ENCODE measurements around the gene ZNF45. TPM values are rescaled to one million over a fixed set of nuclear protein-coding genes. Genes with fewer than 3 reads are reported as not detected.
"Not testable (repeated sequence)": the region's sequence is repeated elsewhere in the genome, so short reads cannot be mapped to it uniquely, and the experiment has no call there.

ZNF45 gene
- total RNA-seq, 1 experiment from 2014 or later, result 20.3 TPM

DNA sequence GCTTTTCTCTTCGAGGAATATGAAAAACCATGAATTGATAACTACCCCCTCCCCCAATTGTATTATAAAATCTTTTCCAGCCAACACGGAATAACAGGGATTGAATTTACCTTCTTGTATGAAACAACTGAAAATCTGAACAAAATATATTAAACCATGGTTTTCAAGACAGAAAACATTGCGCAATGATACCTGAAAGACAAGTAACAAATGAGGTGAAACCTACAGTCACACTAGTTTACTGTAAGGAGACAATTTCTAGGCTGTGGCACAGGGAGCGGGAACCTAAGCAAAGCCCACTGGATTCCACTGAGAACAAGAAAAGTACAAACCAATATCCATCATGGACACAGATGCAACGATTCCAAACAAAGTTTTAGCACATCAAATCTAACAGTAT is 54.6 kb downstream of the ZNF45 start:
- H3K27me3 Mint-ChIP-seq (ENCODE audit: unreplicated experiment), result no peaks in the 10 kb centered on the region
- H3K4me1 Mint-ChIP-seq (ENCODE audit: low read depth, unreplicated experiment), result no peaks in the 10 kb centered on the region
- no peak overlapping the region for H3K27ac Mint-ChIP-seq (ENCODE audit: unreplicated experiment)
- no peak overlapping the region for H3K4me3 Mint-ChIP-seq (ENCODE audit: low read depth, unreplicated experiment)
- H3K9me3 Mint-ChIP-seq (ENCODE audit: low read depth, unreplicated experiment), result peaks cover 21% of the 10 kb centered on the region
- intact Hi-C loops (cut with micrococcal nuclease; ENCODE audit: unreplicated experiment), result no loop called here
- DNase-seq, result no peak
- no peak for TF ChIP-seq CTCF (IDR thresholded peaks at IDR 0.05; ENCODE audit: unreplicated experiment)
- CTCF ChIA-PET, result no interaction called here
- no TSS peak for BruUV-seq (replicated peaks)
- H3K36me3 Mint-ChIP-seq (ENCODE audit: insufficient read depth, unreplicated experiment), result no peaks in the 10 kb centered on the region

DNA sequence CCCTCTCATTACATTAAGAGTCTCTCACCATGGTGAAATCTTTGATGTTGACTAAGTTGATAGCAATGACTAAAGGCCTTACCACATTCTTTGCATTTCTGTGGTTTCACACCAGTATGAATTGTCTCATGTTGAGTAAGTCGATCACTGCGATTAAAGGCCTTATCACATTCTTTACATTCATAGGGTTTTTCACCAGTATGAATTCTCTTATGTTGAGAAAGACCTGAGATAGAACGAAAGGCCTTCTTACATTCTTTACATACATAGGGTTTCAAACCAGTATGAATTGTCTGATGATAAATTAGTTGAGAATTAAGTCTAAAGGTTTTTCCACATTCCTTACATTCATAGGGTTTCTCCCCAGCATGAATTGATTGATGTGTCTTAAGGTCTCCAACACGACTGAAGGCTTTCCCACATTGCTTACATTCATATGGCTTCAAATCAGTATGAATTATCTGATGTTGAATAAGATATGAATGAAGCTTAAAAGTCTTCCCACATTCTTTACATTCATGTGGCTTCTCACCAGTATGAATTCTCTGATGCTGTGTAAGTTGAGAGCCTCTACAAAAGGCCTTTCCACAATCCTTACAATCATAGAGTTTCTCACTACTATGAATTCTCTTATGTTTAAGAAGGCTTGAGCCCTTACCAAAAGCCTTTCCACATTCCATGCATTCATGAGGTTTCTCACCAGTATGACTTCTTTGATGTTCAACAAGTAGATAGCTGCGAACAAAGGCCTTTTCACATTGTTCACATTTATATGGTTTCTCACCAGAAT is 62.3 kb downstream of the ZNF45 start:
- Mint-ChIP-seq H3K9me3 (ENCODE audit: low read depth, unreplicated experiment) (peaks cover 8% of the 10 kb centered on the region), H3K27me3 (ENCODE audit: unreplicated experiment) (no peaks in the 10 kb centered on the region), H3K4me3 (ENCODE audit: low read depth, unreplicated experiment) (no peak overlapping the region), H3K36me3 (ENCODE audit: insufficient read depth, unreplicated experiment) (no peaks in the 10 kb centered on the region), H3K27ac (ENCODE audit: unreplicated experiment) (no peak overlapping the region), H3K4me1 (ENCODE audit: low read depth, unreplicated experiment) (no peaks in the 10 kb centered on the region)
- DNase-seq, result no peak
- no peak for TF ChIP-seq CTCF (IDR thresholded peaks at IDR 0.05; ENCODE audit: unreplicated experiment)
- CTCF ChIA-PET, result interaction anchor here (0.6 kb wide), 1 partner anchor 323 kb away, joined by 3 read pairs; no protein-coding TSS in a partner anchor
- intact Hi-C loops (cut with micrococcal nuclease; ENCODE audit: unreplicated experiment), result no loop called here
- no TSS peak for BruUV-seq (replicated peaks)

- H3K9me3 Mint-ChIP-seq (ENCODE audit: low read depth, unreplicated experiment); CTCF ChIA-PET; H3K27ac Mint-ChIP-seq (ENCODE audit: unreplicated experiment); BruUV-seq (replicated peaks); H3K4me3 Mint-ChIP-seq (ENCODE audit: low read depth, unreplicated experiment); DNase-seq; H3K27me3 Mint-ChIP-seq (ENCODE audit: unreplicated experiment); intact Hi-C loops (cut with micrococcal nuclease; ENCODE audit: unreplicated experiment); H3K4me1 Mint-ChIP-seq (ENCODE audit: low read depth, unreplicated experiment); H3K36me3 Mint-ChIP-seq (ENCODE audit: insufficient read depth, unreplicated experiment): not testable (repeated sequence)
These were observed 68.2 kb downstream of the ZNF45 start for GRCh38 chr19:43866923-43867322.

Other genes starting within 250 kb of the ZNF45 start
- gene IRGC, start 219.2 kb downstream of the ZNF45 start, total RNA-seq (2022), result not detected in 2 replicates
- 69.1 and 85.5 TPM in 2 replicates for gene SMG9, start 180.3 kb downstream of the ZNF45 start, total RNA-seq (2022)
- gene KCNN4, start 154.3 kb downstream of the ZNF45 start, total RNA-seq (2022), result 147 and 152 TPM in 2 replicates
- 5.0 and 6.4 TPM in 2 replicates for gene LYPD5, start 132.8 kb downstream of the ZNF45 start, total RNA-seq (2022)
- 12.9 and 13.9 TPM in 2 replicates for gene ZNF283, start 108.0 kb downstream of the ZNF45 start, total RNA-seq (2022)
- 4.4 and 4.6 TPM in 2 replicates for gene ZNF404, start 51.3 kb downstream of the ZNF45 start, total RNA-seq (2022)
- gene ZNF221, start 15.9 kb upstream of the ZNF45 start, total RNA-seq (2022), result 6.3 and 8.3 TPM in 2 replicates
- 6.8 and 6.9 TPM in 2 replicates for gene ZNF155, start 48.9 kb upstream of the ZNF45 start, total RNA-seq (2022)
- gene ZNF230, start 67.7 kb upstream of the ZNF45 start, total RNA-seq (2022), result 6.0 and 7.8 TPM in 2 replicates
- 5.3 and 6.5 TPM in 2 replicates for gene ZNF222, start 90.1 kb upstream of the ZNF45 start, total RNA-seq (2022)
- gene ZNF223, start 116.8 kb upstream of the ZNF45 start, total RNA-seq (2022), result 6.0 and 8.7 TPM in 2 replicates
- gene ZNF284, start 136.9 kb upstream of the ZNF45 start, total RNA-seq (2022), result 4.7 and 5.6 TPM in 2 replicates
- 34.4 and 41.8 TPM in 2 replicates for gene ZNF224, start 159.1 kb upstream of the ZNF45 start, total RNA-seq (2022)
- 5.3 and 6.1 TPM in 2 replicates for gene ZNF225, start 178.1 kb upstream of the ZNF45 start, total RNA-seq (2022)
- gene ZNF234, start 206.3 kb upstream of the ZNF45 start, total RNA-seq (2022), result 14.8 and 16.2 TPM in 2 replicates
- 25.0 and 25.6 TPM in 2 replicates for gene ZNF226, start 229.8 kb upstream of the ZNF45 start, total RNA-seq (2022)

All from Calu3 (cell line).